HG02981 (cell line): ENCODE data around the gene SKIC8.
A peak's percentile ranks its signal among the peaks of the same experiment; 100 is the strongest.

Experiments
- ATAC-seq: cut with Tn5 transposase; IDR thresholded peaks from one replicate; pipeline ENCODE4 v1.9.1; 2021; ENCODE audit warnings: mild to moderate bottlenecking, moderate library complexity; ENCODE audit not compliant: unreplicated experiment

Gene SKIC8

DNA sequence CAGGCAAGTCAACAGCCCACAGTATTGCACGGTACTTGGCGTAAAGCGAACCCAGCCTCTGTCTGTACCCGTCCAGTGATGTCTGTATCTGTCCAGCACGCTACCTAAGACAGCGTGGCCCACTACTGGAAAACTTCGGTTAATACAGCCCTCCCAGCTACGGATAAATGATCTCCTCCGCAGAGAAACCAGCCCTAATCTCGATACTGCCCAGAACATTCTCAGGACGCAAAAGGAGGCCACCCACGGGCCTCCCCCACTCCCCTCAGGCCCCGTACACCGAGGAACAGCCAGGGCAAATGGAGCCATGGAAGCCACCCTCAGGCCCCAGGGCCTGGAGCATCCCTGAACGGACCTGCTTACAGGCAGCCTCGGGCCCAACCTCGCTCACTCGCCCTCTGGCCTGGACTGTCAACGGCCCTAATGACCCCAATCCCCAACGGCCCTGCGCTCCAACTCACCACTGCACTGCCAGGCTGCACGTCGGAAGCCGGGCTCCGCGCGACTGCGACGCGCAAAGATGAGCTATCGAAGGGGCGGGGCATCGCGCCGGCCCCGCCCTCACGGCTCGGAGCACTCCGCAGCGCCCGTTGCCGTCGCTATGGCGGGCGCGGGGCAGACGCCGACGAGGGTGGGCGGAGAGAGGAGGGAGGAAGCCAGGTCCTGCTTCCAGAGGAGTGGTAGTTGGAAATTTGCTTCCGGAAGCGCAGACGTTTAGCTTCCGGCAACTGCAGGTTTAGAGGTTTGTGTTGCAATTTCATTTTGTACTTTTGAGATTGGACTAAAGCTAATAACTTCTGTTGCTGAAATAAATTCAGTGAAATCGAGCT is at the start of gene SKIC8:
Gene SKIC8, minus strand, starts transcription at position 509 of the 830 bp plus-strand sequence. CDS start 3,923 bp downstream, outside the sequence.
- peak; percentile 79 for ATAC-seq

DNA sequence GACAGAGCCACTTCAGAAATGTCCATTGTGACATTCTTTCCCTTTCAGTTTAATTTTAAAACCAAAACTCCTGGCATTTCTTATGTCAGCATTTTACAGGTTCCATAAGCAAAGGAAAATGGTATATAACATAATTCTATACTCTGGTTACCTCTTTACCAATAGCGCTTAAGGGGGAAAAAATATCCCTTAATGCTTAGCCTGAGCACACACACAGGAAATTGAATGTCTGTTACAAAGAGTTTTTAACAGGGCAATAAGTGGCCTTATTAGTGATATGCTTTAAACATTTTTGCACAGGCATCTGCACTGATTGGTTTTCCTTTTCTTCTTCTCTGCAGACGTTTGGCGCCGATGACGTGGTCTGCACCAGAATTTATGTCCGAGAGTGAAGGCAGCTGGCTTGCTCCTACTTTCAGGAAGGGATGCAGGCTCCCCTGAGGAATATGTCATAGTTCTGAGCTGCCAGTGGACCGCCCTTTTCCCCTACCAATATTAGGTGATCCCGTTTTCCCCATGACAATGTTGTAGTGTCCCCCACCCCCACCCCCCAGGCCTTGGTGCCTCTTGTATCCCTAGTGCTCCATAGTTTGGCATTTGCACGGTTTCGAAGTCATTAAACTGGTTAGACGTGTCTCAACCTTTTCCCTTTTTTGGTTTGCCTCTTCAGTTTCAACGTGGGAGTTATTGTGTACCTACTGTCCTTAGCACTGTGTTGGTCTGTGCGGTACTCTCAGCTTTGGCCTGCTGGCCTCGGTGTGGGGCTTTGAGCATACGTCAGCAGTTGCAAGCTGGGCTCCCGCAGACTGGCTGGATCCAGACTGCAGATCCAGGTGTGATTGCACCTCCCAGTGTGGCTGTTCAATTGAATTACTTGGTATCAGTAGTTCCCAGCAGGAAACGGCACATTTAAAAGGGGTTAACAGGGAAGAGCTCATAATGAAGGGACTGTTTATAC is 48.5 kb upstream of the SKIC8 start:
- ATAC-seq, result no peak

DNA sequence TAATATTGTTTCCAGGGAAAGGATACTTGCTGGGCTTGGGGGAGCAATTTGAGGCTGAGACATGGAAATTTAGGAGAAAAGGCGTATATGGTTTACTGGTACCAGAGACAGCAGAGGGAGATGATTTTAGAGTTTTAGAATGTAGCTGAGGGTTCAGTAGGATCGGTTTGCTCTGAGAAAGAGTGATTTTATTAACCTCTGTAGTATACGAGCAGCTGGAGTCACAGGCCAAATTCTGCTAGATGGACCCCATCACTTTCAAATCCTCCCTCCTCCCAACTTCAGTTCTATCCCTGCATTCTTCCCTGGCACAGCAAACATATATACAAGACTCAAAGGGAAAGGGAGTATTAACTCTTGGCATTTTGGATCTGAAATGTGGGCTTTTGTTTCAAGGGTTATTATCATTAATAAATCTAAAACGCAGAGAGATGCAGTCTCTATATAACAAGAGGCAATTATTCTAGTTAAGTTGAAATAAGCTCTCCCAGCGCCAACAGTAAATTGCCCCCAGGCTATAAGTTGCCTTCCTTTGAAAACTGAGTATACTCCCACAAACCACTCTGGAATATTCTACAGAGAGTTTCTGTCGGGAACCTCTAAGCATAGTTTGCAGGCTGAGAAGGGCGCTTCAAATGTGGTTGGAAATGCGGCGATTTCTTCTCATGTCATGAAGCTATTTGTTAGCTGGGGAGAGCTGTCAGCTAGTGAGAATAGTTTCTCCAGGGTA is 46.2 kb upstream of the SKIC8 start:
- no peak for ATAC-seq

- ATAC-seq, result no peak
Observed at GRCh38 chr15:78343276-78344060, 44.1 kb upstream of the SKIC8 start.

DNA sequence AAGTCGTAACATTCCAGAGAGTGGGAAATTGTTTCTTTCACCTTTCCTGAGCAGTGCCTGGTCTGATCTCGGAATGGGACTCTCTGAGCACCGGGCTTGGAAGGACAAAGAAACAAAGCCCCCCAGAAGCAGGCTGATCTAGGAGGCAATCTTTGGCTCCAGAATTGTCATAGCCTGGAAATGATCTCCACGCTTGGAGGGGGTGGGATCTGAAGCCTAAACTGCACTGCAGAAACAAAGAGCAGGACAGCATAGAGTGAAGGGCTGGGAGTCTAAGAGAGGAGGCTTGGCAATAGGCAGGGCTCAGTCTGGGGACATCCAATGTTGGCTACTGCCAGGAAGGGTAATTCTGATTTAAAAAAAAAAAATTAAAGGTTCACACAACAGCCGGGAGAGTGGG is 42.6 kb upstream of the SKIC8 start:
- ATAC-seq, result no peak

GRCh38 chr15:78341057-78341987 is 41.9 kb upstream of the SKIC8 start:
- ATAC-seq, result no peak

DNA sequence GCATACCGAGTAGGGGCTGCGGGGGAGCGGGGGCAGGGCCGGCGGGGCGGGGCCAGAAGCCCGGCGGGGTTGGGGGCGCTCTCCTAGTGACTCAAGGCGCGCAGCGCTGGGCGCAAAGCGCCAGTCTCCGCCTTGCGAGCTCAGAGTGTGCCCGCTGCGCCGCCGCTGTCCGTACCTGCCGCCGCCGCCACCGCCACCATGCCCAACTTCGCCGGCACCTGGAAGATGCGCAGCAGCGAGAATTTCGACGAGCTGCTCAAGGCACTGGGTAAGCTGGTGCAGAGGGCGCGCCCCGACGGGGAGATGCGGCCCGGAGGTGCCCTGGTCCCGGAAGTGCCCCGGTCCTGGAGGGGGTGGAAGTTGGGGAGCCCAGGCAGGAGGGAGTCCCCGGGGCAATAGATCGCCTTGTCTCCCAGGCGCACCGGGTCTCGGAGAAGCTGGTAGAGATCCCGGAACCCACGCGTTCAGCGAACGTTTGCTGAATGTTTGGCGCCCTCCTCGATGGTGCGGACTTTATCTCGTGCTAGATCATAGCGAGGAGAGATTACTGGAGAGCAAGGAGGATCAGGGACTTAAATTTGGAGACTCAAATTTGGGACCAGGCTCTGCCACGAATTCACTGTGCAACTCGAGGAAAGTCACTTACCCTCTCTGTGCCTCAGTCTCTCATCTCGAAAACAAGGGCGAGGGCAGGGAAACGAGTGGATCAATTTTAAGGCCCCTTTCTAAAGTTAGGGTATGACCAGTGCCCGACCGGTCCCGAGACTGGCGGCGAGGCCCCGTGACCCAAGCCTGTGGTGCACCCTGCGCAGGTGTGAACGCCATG is 41.0 kb upstream of the SKIC8 start, which contains the start of gene CRABP1:
Gene CRABP1, plus strand, starts transcription at position 123 of the 826 bp plus-strand sequence. Its CDS starts 76 bp downstream, at position 199.
- no peak for ATAC-seq

GRCh38 chr15:78339559-78339958 is 40.1 kb upstream of the SKIC8 start:
- ATAC-seq, result no peak

- no peak for ATAC-seq
Observed at GRCh38 chr15:78338781-78339180, 39.4 kb upstream of the SKIC8 start.

- ATAC-seq, result no peak
Observed at GRCh38 chr15:78335985-78336384, 36.6 kb upstream of the SKIC8 start.

GRCh38 chr15:78334845-78335244 is 35.4 kb upstream of the SKIC8 start:
- ATAC-seq, result no peak

DNA sequence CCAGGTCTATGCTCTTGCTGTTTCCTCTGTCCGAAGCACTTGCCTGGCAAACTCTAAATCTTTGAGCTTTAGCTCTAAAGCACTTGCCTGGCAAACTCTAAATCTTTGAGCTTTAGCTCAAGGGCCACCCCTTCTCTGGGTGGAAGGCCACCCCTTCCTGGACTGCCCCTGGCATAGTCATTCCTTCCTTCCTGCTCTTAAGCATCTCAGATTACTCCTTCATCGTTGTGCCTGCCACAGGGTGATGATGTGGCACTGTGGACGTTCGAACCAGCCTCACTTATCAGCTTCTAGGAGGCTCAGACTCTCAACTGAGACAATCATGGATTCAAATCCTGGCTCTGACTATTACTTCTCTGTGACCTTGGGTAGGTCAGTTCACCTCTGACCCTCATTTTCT is 30.2 kb upstream of the SKIC8 start:
- ATAC-seq, result no peak

GRCh38 chr15:78327466-78327865 is 28.1 kb upstream of the SKIC8 start:
- ATAC-seq, result no peak

- ATAC-seq, result no peak
Observed at GRCh38 chr15:78325092-78325843, 25.9 kb upstream of the SKIC8 start.

- ATAC-seq, result no peak
Observed at GRCh38 chr15:78324144-78324543, 24.7 kb upstream of the SKIC8 start.

- no peak for ATAC-seq
Observed at GRCh38 chr15:78323693-78324092, 24.3 kb upstream of the SKIC8 start.

DNA sequence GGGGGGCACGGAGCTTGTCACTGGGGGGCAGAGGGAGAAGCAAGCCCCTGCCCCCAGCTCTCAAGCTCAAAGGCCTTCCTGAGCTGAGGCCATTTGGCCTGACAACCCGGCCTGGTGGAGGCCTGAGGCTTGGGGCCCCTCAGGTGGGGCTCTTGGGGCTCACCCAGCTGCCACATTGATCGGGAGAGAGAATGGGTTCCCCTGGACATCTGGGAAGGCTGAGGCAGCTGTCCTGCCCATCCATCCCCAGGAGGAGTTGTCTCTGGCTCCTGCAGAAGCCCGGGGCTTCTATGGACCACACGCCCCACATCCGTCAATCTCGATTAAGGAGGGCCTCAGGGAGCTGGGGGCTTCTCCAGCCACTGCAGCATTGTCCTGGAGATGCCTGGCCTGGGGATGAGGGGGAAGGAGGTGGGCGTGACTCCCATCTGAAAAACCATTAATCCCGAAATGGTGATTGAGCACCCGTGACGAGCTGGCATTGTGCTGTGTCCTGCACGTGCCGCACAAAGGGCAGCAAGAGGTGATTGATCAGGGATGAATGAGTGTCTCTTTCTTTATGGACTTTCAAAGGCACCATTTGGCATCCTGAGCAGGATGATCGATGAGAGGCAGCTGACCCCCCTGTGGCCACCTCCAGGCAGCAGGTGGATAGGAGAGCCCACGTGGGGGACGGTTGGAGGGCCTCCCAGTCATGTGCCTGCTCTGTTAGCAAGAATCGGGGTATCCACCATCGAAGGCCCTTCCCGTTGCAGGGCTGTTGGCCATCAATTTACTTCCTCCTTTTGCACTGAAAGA is 23.5 kb upstream of the SKIC8 start:
- no peak for ATAC-seq
